ENCODE results near the gene FCMR. TPM values are rescaled to one million over a fixed set of nuclear protein-coding genes. Genes with fewer than 3 reads are reported as not detected.
A peak's percentile ranks its signal among the peaks of the same experiment; 100 is the strongest.

The FCMR gene
- total and polyA plus RNA-seq, 2 donors (not counting 1 experiment from before 2014, with no cell fraction given) = 711 to 931 TPM

GRCh38 chr1:206922524-206922923 is 783 bp upstream of the FCMR start:
- Histone ChIP-seq H2AFZ (ENCODE audit: insufficient read depth, low read depth, low read length, poor library complexity, severe bottlenecking) (no peak overlapping the region), H4K20me1 (ENCODE audit: control insufficient read depth, insufficient read depth, low read length, poor library complexity, severe bottlenecking) (peaks cover 31% of the 10 kb centered on the region), H3K27ac (ENCODE audit: low read length in 2 of 2) (peak overlapping the region; percentile 88 to 96), H3K79me2 (ENCODE audit: control insufficient read depth, insufficient read depth, low read length) (peaks cover 99% of the 10 kb centered on the region), H3K4me3 (ENCODE audit: control extremely low read depth in 1 of 5, extremely low read depth in 1 of 5, insufficient read depth in 1 of 5, low read depth in 2 of 5, low read length in 4 of 5) (peak overlapping the region; percentile 69 to 99 (median 84)), H3K4me1 (ENCODE audit: control insufficient read depth in 2 of 2, insufficient read depth in 2 of 2, low read length in 2 of 2) (peaks cover 61 to 65% of the 10 kb centered on the region in 2 donors), H3K9ac (ENCODE audit: low read length) (peak overlapping the region; percentile 96), H3K9me3 (ENCODE audit: control extremely low read depth in 1 of 3, control insufficient read depth in 2 of 3, insufficient read depth in 1 of 3, low read length in 2 of 3) (no peaks in the 10 kb centered on the region), H3K36me3 (replicated peaks in 1 of 2; ENCODE audit: control extremely low read depth in 1 of 2, control insufficient read depth in 1 of 2, extremely low read depth in 1 of 2, insufficient read depth in 2 of 2, low read length in 1 of 2) (peaks cover 3 to 32% of the 10 kb centered on the region in 2 experiments), H3K27me3 (replicated peaks in 1 of 4; ENCODE audit: control extremely low read depth in 1 of 4, control insufficient read depth in 3 of 4, insufficient read depth in 4 of 4, low read length in 3 of 4) (no peaks in the 10 kb centered on the region), H3K4me2 (replicated peaks; ENCODE audit: low read depth, low read length, poor library complexity, severe bottlenecking) (peak overlapping the region; percentile 81)
- ATAC-seq (ENCODE audit: low read depth) (no peak), DNase-seq (no peak)
- 13% methylated on average over 1 of the region's 1 CpG for WGBS (ENCODE audit: insufficient coverage)
- TF ChIP-seq, protein P1, sequence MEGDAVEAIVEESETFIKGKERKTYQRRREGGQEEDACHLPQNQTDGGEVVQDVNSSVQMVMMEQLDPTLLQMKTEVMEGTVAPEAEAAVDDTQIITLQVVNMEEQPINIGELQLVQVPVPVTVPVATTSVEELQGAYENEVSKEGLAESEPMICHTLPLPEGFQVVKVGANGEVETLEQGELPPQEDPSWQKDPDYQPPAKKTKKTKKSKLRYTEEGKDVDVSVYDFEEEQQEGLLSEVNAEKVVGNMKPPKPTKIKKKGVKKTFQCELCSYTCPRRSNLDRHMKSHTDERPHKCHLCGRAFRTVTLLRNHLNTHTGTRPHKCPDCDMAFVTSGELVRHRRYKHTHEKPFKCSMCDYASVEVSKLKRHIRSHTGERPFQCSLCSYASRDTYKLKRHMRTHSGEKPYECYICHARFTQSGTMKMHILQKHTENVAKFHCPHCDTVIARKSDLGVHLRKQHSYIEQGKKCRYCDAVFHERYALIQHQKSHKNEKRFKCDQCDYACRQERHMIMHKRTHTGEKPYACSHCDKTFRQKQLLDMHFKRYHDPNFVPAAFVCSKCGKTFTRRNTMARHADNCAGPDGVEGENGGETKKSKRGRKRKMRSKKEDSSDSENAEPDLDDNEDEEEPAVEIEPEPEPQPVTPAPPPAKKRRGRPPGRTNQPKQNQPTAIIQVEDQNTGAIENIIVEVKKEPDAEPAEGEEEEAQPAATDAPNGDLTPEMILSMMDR (IDR thresholded peaks at IDR 0.05) = no peak
- no peaks in the 10 kb centered on the region for H3K27me3 Mint-ChIP-seq
- ChIA-PET POLR2A (interaction anchor here (0.9 to 4.2 kb wide), 8 partner anchors 9 to 399 kb away, joined by 3 to 81 read pairs (median 6); partner anchors contain the start of genes CD55 and EIF2D), CTCF (interaction anchor here (0.7 to 13.0 kb wide), 10 partner anchors 9 to 310 kb away, joined by 3 to 723 read pairs (median 14); partner anchors contain the start of gene EIF2D)
- no peak overlapping the region for H3K4me3 Mint-ChIP-seq
- intact Hi-C loops (cut with micrococcal nuclease) = loop anchor here (1.0 to 5.0 kb wide), 3 partner anchors 8 to 575 kb away; partner anchors contain the start of genes CR1, PFKFB2 and YOD1
- peaks cover 31% of the 10 kb centered on the region for H3K4me1 Mint-ChIP-seq
- H3K9me3 Mint-ChIP-seq (ENCODE audit: insufficient read depth) = no peaks in the 10 kb centered on the region
- no peak overlapping the region for H3K27ac Mint-ChIP-seq

DNA sequence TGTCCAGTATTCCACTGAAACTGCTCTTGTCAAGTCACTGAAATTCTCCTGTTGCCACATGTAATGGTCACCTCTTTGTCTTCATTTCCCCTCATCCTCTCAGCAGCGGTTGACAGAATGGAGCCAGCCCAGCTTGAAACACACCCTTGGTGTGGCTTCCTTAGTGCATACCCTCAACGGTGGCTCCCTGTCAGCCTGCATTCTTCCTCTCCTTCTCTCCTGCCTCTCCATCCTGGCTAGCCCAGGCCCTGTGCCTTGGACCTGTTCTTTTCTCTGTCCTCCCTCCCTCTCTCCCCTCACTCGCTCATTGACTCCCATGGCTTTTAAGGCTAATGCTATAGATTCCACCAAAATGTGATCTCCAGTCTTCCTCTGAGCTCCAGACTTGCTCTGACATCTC is 3.7 kb downstream of the FCMR start:
- Histone ChIP-seq H3K4me2 (replicated peaks; ENCODE audit: low read depth, low read length, poor library complexity, severe bottlenecking) (peak overlapping the region; percentile 81), H4K20me1 (ENCODE audit: control insufficient read depth, insufficient read depth, low read length, poor library complexity, severe bottlenecking) (peaks cover 75% of the 10 kb centered on the region), H2AFZ (ENCODE audit: insufficient read depth, low read depth, low read length, poor library complexity, severe bottlenecking) (no peak overlapping the region), H3K27ac (ENCODE audit: low read length in 2 of 2) (peak overlapping the region; percentile 15 to 88), H3K27me3 (replicated peaks in 1 of 4; ENCODE audit: control extremely low read depth in 1 of 4, control insufficient read depth in 3 of 4, insufficient read depth in 4 of 4, low read length in 3 of 4) (no peaks in the 10 kb centered on the region), H3K36me3 (replicated peaks in 1 of 2; ENCODE audit: control extremely low read depth in 1 of 2, control insufficient read depth in 1 of 2, extremely low read depth in 1 of 2, insufficient read depth in 2 of 2, low read length in 1 of 2) (peaks cover 3 to 74% of the 10 kb centered on the region in 2 experiments), H3K9ac (ENCODE audit: low read length) (peak overlapping the region; percentile 96), H3K4me1 (ENCODE audit: control insufficient read depth in 2 of 2, insufficient read depth in 2 of 2, low read length in 2 of 2) (peaks cover 61 to 65% of the 10 kb centered on the region in 2 donors), H3K9me3 (ENCODE audit: control extremely low read depth in 1 of 3, control insufficient read depth in 2 of 3, insufficient read depth in 1 of 3, low read length in 2 of 3) (no peaks in the 10 kb centered on the region), H3K4me3 (ENCODE audit: control extremely low read depth in 1 of 5, extremely low read depth in 1 of 5, insufficient read depth in 1 of 5, low read depth in 2 of 5, low read length in 4 of 5) (peak overlapping the region; percentile 69 to 99 (median 84)), H3K79me2 (ENCODE audit: control insufficient read depth, insufficient read depth, low read length) (peaks cover 100% of the 10 kb centered on the region)
- Mint-ChIP-seq H3K4me1 (peaks cover 63% of the 10 kb centered on the region), H3K27ac (peak overlapping the region; percentile 87), H3K9me3 (ENCODE audit: insufficient read depth) (no peaks in the 10 kb centered on the region), H3K4me3 (no peak overlapping the region), H3K27me3 (no peaks in the 10 kb centered on the region)
- ChIA-PET CTCF (interaction anchor here (1.0 to 13.0 kb wide), 13 partner anchors 11 to 308 kb away, joined by 3 to 723 read pairs (median 6); partner anchors contain the start of gene IL20), POLR2A (interaction anchor here (0.6 to 8.6 kb wide), 6 partner anchors 9 to 209 kb away, joined by 3 to 69 read pairs (median 8); no protein-coding TSS in a partner anchor)
- DNase-seq = no peak
- WGBS (ENCODE audit: insufficient coverage) = 22% methylated on average over 3 of the region's 3 CpGs
- ATAC-seq (ENCODE audit: low read depth) = no peak
- TF ChIP-seq, protein P1 (IDR thresholded peaks at IDR 0.05) = no peak
- no peak for TF ChIP-seq EZH2 (IDR thresholded peaks at IDR 0.05; ENCODE audit: borderline replicate concordance, insufficient read depth, low read depth, low read length, poor library complexity, severe bottlenecking)
- intact Hi-C loops (cut with micrococcal nuclease) = loop anchor here (10.0 kb wide), 1 partner anchor 443 kb away; the partner anchor contains the start of gene IKBKE

Data from B cell (primary cell).